HepG2 (cell line): ENCODE data around the gene CDX1. TPM values are rescaled to one million over a fixed set of nuclear protein-coding genes. Genes with fewer than 3 reads are reported as not detected.

Source experiments
- ATRX ChIP-seq: sonication (generic); formaldehyde crosslinking; IDR thresholded peaks from 2 replicates; pipeline ENCODE4 v1.4.0; 2020; ENCODE audit warnings: missing genetic modification reagents, borderline replicate concordance
- HMGXB4 ChIP-seq, 2 experiments: sonication (generic) in 1 of 2; formaldehyde crosslinking in 1 of 2; IDR thresholded peaks; 2 replicates each; pipeline versions ENCODE4 v1.4.0 to v1.6.1; 2018 to 2020; ENCODE audit warnings: missing genetic modification reagents in 2 of 2, borderline replicate concordance in 1 of 2, low read depth in 1 of 2, mild to moderate bottlenecking in 1 of 2, missing biosample characterization in 1 of 2
- IKZF4 ChIP-seq: sonication (generic); formaldehyde crosslinking; IDR thresholded peaks from 2 replicates; pipeline ENCODE4 v1.5.1; 2020; ENCODE audit warnings: borderline replicate concordance, mild to moderate bottlenecking, low read depth, missing genetic modification reagents; ENCODE audit errors: not compliant biosample characterization
- MAZ ChIP-seq, 2 experiments: sonication (generic) in 1 of 2; formaldehyde crosslinking in 1 of 2; IDR thresholded peaks; 2 replicates each; pipeline versions ENCODE4 v1.5.0 to v1.6.1; 2012 to 2020; ENCODE audit warnings: low read depth in 2 of 2, mild to moderate bottlenecking in 2 of 2, borderline replicate concordance in 1 of 2, improper control_type of control experiment in 1 of 2, low read length in 1 of 2, missing genetic modification reagents in 1 of 2, moderate library complexity in 1 of 2
- NFATC3 ChIP-seq: sonication (generic); formaldehyde crosslinking; IDR thresholded peaks from 2 replicates; pipeline ENCODE4 v1.5.1; 2020; ENCODE audit warnings: mild to moderate bottlenecking, missing genetic modification reagents
- PATZ1 ChIP-seq: sonication (generic); formaldehyde crosslinking; IDR thresholded peaks from 2 replicates; pipeline ENCODE4 v1.4.0; 2020; ENCODE audit warnings: missing genetic modification reagents
- PBX2 ChIP-seq: IDR thresholded peaks from 2 replicates; pipeline ENCODE4 v1.6.1; 2016; ENCODE audit warnings: control low read depth
- POLR2G ChIP-seq: fragments of 200-400 bp; formaldehyde crosslinking; IDR thresholded peaks from 2 replicates; pipeline ENCODE4 v1.6.1; 2018; ENCODE audit warnings: mild to moderate bottlenecking, low read depth, low read length, moderate library complexity
- SATB2 ChIP-seq: sonication (generic); formaldehyde crosslinking; IDR thresholded peaks from 2 replicates; pipeline ENCODE4 v1.5.0; 2020; ENCODE audit warnings: missing genetic modification reagents
- SIX1 ChIP-seq: sonication (generic); formaldehyde crosslinking; IDR thresholded peaks from 2 replicates; pipeline ENCODE4 v1.4.0; 2020; ENCODE audit warnings: missing genetic modification reagents, borderline replicate concordance
- SPEN ChIP-seq: sonication (generic); formaldehyde crosslinking; IDR thresholded peaks from 2 replicates; pipeline ENCODE4 v1.5.1; 2020; ENCODE audit warnings: low read depth, mild to moderate bottlenecking, missing genetic modification reagents
- ZFAT ChIP-seq: sonication (generic); formaldehyde crosslinking; conservative IDR thresholded peaks from 2 replicates; pipeline ENCODE4 v1.8.1; 2023; ENCODE audit warnings: missing genetic modification reagents, inconsistent platforms
- ZNF292 ChIP-seq: sonication (generic); formaldehyde crosslinking; IDR thresholded peaks from 2 replicates; pipeline ENCODE4 v1.8.1; 2022; ENCODE audit warnings: mild to moderate bottlenecking, low read depth, missing genetic modification reagents, borderline replicate concordance
- ZNF333 ChIP-seq: sonication (generic); formaldehyde crosslinking; IDR thresholded peaks from 2 replicates; pipeline ENCODE4 v1.4.0; 2020; ENCODE audit warnings: mild to moderate bottlenecking, missing genetic modification reagents, borderline replicate concordance
- ZNF446 ChIP-seq: sonication (generic); formaldehyde crosslinking; IDR thresholded peaks from 2 replicates; pipeline ENCODE4 v1.5.0; 2020; ENCODE audit warnings: mild to moderate bottlenecking, missing genetic modification reagents
- ZNF605 ChIP-seq: sonication (generic); formaldehyde crosslinking; IDR thresholded peaks from 2 replicates; pipeline ENCODE4 v1.8.0; 2022; ENCODE audit warnings: mild to moderate bottlenecking, missing genetic modification reagents
- polyA plus RNA-seq, 8 experiments: library from polyadenylated mRNA; depleted of rRNA in 3 of 8; stranded (reverse) in 7 of 8; unstranded in 1 of 8; fragments of >200 nt; fragmentation: Illumina TruSeq in 4 of 8; extraction: Trizol in 4 of 8; gene quantifications; 2 replicates each; pipeline versions ENCODE4 v1.2.1 to v1.2.3, GENCODE V29; 2011 to 2016; ENCODE audit warnings: low read depth in 4 of 8, missing spikeins in 1 of 8, mixed read lengths in 1 of 8; ENCODE audit not compliant: insufficient read depth in 1 of 8
- total RNA-seq, 5 experiments: library from RNA; depleted of rRNA; stranded (reverse); fragments of >200 nt; fragmentation: Illumina TruSeq; extraction: Trizol; gene quantifications; 2 replicates each; pipeline ENCODE4 v1.2.3, GENCODE V29; 2016; ENCODE audit warnings: low read depth in 1 of 5
- TF ChIP-seq, protein P1 (sequence below): sonication (generic); formaldehyde crosslinking; conservative IDR thresholded peaks from 2 replicates; pipeline ENCODE4 v1.5.0; 2020; ENCODE audit warnings: missing genetic modification reagents
- TF ChIP-seq, protein P2 (sequence below): sonication (generic); formaldehyde crosslinking; IDR thresholded peaks from 2 replicates; pipeline ENCODE4 v1.4.0; 2020; ENCODE audit warnings: mild to moderate bottlenecking, missing genetic modification reagents

Gene CDX1
- total and polyA plus RNA-seq, 2 of the 13 experiments (the other 11 are each of a cell fraction or from before 2014, with no cell fraction given), result not detected

- TF ChIP-seq PATZ1 (CRISPR knock-in tag) (peak; percentile 58; the same call in 1 of the 2 replicates), IKZF4 (CRISPR knock-in tag) (no peak), HMGXB4 (CRISPR knock-in tag; IDR thresholded peaks at IDR 0.05; ENCODE audit: borderline replicate concordance in 1 of 2, low read depth in 1 of 2) (0 out of 4 replicates have a peak, but pooled peaks of 1 of the 2 experiments have one; percentile 23), MAZ (IDR thresholded peaks at IDR 0.05; ENCODE audit: borderline replicate concordance, low read depth, low read length) (peak; percentile 41; the same call in 1 of the 2 replicates), MAZ (CRISPR knock-in tag; IDR thresholded peaks at IDR 0.05; ENCODE audit: low read depth) (0 out of 2 replicates have a peak, but pooled peaks have one; percentile 35), PBX2 (CRISPR knock-in tag) (no peak), ATRX (CRISPR knock-in tag) (no peak), SATB2 (CRISPR knock-in tag) (no peak), ZNF333 (CRISPR knock-in tag) (peak; percentile 16; the same call in 1 of the 2 replicates), SIX1 (no peak), POLR2G (peak; percentile 56), ZNF292 (CRISPR knock-in tag) (peak; percentile 40; the same call in 1 of the 2 replicates), ZFAT (CRISPR knock-in tag) (no peak), SPEN (CRISPR knock-in tag) (peak; percentile 56; the same call in 1 of the 2 replicates), NFATC3 (CRISPR knock-in tag) (0 out of 2 replicates have a peak, but pooled peaks have one; percentile 62), ZNF446 (CRISPR knock-in tag) (no peak), ZNF605 (CRISPR knock-in tag) (peak; percentile 52; the same call in 1 of the 2 replicates)
- TF ChIP-seq, protein P1, sequence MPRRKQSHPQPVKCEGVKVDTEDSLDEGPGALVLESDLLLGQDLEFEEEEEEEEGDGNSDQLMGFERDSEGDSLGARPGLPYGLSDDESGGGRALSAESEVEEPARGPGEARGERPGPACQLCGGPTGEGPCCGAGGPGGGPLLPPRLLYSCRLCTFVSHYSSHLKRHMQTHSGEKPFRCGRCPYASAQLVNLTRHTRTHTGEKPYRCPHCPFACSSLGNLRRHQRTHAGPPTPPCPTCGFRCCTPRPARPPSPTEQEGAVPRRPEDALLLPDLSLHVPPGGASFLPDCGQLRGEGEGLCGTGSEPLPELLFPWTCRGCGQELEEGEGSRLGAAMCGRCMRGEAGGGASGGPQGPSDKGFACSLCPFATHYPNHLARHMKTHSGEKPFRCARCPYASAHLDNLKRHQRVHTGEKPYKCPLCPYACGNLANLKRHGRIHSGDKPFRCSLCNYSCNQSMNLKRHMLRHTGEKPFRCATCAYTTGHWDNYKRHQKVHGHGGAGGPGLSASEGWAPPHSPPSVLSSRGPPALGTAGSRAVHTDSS (CRISPR knock-in tag), result no peak
- TF ChIP-seq, protein P2, sequence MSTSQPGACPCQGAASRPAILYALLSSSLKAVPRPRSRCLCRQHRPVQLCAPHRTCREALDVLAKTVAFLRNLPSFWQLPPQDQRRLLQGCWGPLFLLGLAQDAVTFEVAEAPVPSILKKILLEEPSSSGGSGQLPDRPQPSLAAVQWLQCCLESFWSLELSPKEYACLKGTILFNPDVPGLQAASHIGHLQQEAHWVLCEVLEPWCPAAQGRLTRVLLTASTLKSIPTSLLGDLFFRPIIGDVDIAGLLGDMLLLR (CRISPR knock-in tag), result no peak
These were observed 23.0 kb upstream of the CDX1 start (continued) for GRCh38 chr5:150143350-150144245.
